Testis (tissue), 2 donors: ENCODE data around the gene CCDC201.

Experiments
- POLR2A ChIP-seq: fragments of 450-650 bp; IDR thresholded peaks from one replicate; pipeline ENCODE4 v1.6.1; 2017; ENCODE audit warnings: antibody characterized with exemption, mild to moderate bottlenecking, moderate library complexity
- TF ChIP-seq, protein P1 (sequence below), 3 experiments: fragments of 450-650 bp in 2 of 3; fragments of 200-600 bp in 1 of 3; sonication (generic) in 1 of 3; IDR thresholded peaks; one replicate each; pipeline ENCODE4 v1.5.1; 2016 to 2019; ENCODE audit warnings: antibody characterized with exemption in 3 of 3, mild to moderate bottlenecking in 2 of 3, moderate library complexity in 1 of 3

DNA sequence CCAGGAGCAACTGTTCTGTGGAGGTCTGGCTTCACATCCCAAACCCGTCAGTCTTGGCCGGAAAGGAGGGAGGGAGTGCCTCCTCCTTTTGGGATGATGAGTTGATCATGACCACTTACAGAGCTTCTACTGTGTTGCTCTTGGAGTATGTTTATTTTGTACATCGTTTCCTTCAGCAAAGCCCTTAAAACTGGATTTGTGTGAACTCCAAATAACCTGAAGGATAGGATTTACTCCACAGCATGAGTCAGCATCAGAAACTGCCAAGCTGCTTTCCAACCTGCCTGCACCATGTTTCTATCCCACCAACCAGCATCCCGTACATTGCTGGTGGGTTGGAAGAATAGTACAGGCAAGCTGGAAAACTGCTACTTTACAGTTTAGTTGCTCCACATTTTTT is 3.5 kb downstream of the CCDC201 start:
- TF ChIP-seq, protein P1, sequence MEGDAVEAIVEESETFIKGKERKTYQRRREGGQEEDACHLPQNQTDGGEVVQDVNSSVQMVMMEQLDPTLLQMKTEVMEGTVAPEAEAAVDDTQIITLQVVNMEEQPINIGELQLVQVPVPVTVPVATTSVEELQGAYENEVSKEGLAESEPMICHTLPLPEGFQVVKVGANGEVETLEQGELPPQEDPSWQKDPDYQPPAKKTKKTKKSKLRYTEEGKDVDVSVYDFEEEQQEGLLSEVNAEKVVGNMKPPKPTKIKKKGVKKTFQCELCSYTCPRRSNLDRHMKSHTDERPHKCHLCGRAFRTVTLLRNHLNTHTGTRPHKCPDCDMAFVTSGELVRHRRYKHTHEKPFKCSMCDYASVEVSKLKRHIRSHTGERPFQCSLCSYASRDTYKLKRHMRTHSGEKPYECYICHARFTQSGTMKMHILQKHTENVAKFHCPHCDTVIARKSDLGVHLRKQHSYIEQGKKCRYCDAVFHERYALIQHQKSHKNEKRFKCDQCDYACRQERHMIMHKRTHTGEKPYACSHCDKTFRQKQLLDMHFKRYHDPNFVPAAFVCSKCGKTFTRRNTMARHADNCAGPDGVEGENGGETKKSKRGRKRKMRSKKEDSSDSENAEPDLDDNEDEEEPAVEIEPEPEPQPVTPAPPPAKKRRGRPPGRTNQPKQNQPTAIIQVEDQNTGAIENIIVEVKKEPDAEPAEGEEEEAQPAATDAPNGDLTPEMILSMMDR (IDR thresholded peaks at IDR 0.05) = no peak
- no peak for TF ChIP-seq POLR2A
